Measurements from ENCODE around the gene FKBP5.

Gene FKBP5

GRCh38 chr6:35643162-35643535 lies 45.6 kb downstream of the FKBP5 start:
- H3K9me3 ChIP-seq (ENCODE audit: control insufficient read depth in 1 of 2, low read length in 2 of 2): no peaks in the 10 kb centered on the region
- H3K4me1 ChIP-seq (ENCODE audit: control insufficient read depth in 1 of 2, insufficient read depth in 2 of 2, low read length in 2 of 2): no peaks in the 10 kb centered on the region
- H3K4me3 ChIP-seq (ENCODE audit: low read depth in 1 of 2, low read length in 2 of 2): no peak overlapping the region
- H3K36me3 ChIP-seq (ENCODE audit: control insufficient read depth in 1 of 2, insufficient read depth in 2 of 2, low read length in 2 of 2): peaks cover 4 to 28% of the 10 kb centered on the region in 2 donors
- H3K27me3 ChIP-seq (ENCODE audit: control insufficient read depth in 1 of 2, insufficient read depth in 2 of 2, low read length in 2 of 2): no peaks in the 10 kb centered on the region
- no peak overlapping the region for H3K27ac ChIP-seq (ENCODE audit: low read depth, low read length)
- H3K9ac ChIP-seq (ENCODE audit: low read depth in 1 of 2, low read length in 2 of 2): no peak overlapping the region

GRCh38 chr6:35642471-35643161 lies 46.1 kb downstream of the FKBP5 start:
- no peaks in the 10 kb centered on the region for H3K4me1 ChIP-seq (ENCODE audit: control insufficient read depth in 1 of 2, insufficient read depth in 2 of 2, low read length in 2 of 2)
- no peak overlapping the region for H3K27ac ChIP-seq (ENCODE audit: low read depth, low read length)

DNA sequence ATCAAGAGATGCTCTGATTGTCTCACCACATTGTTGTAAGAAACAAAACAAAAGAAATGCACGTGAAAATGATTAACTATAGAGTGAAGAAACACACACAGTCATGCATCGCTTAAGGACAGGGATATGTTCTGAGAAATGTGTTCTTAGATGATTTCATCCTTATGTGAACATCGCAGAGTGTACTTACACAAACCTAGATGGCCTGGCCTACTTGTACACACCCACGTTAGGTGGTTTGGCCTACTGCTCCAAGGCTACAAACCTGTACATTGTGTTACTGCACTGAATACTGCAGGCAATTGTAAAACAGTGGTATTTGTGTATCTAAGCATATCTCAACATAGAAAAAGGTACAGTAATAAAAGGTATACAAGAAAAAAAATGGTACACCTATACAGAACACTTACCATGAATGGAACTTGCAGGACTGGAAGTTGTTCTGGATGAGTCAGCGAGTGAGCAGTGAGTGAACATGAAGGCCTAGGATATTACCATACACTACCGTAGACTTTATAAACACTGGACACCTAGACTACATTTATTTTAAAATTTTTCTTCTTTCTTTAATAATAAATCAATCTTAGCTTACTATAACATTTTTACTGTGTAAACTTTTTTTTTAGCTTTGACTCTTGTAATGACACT lies 48.6 kb downstream of the FKBP5 start:
- H3K9ac ChIP-seq (ENCODE audit: low read depth in 1 of 2, low read length in 2 of 2): no peak overlapping the region
- H3K4me3 ChIP-seq (ENCODE audit: low read depth in 1 of 2, low read length in 2 of 2): no peak overlapping the region
- no peak overlapping the region for H3K27ac ChIP-seq (ENCODE audit: low read depth, low read length)
- H3K9me3 ChIP-seq (ENCODE audit: control insufficient read depth in 1 of 2, low read length in 2 of 2): no peaks in the 10 kb centered on the region
- no peaks in the 10 kb centered on the region for H3K27me3 ChIP-seq (ENCODE audit: control insufficient read depth in 1 of 2, insufficient read depth in 2 of 2, low read length in 2 of 2)
- H3K36me3 ChIP-seq (ENCODE audit: control insufficient read depth in 1 of 2, insufficient read depth in 2 of 2, low read length in 2 of 2): peaks cover 4 to 38% of the 10 kb centered on the region in 2 donors
- no peaks in the 10 kb centered on the region for H3K4me1 ChIP-seq (ENCODE audit: control insufficient read depth in 1 of 2, insufficient read depth in 2 of 2, low read length in 2 of 2)

More at GRCh38 chr6:35642471-35643161, 46.1 kb downstream of the FKBP5 start:
- Histone ChIP-seq H3K36me3 (ENCODE audit: control insufficient read depth in 1 of 2, insufficient read depth in 2 of 2, low read length in 2 of 2) (peaks cover 4 to 32% of the 10 kb centered on the region in 2 donors), H3K9ac (ENCODE audit: low read depth in 1 of 2, low read length in 2 of 2) (no peak overlapping the region), H3K9me3 (ENCODE audit: control insufficient read depth in 1 of 2, low read length in 2 of 2) (no peaks in the 10 kb centered on the region), H3K27me3 (ENCODE audit: control insufficient read depth in 1 of 2, insufficient read depth in 2 of 2, low read length in 2 of 2) (no peaks in the 10 kb centered on the region), H3K4me3 (ENCODE audit: low read depth in 1 of 2, low read length in 2 of 2) (no peak overlapping the region)

DNA sequence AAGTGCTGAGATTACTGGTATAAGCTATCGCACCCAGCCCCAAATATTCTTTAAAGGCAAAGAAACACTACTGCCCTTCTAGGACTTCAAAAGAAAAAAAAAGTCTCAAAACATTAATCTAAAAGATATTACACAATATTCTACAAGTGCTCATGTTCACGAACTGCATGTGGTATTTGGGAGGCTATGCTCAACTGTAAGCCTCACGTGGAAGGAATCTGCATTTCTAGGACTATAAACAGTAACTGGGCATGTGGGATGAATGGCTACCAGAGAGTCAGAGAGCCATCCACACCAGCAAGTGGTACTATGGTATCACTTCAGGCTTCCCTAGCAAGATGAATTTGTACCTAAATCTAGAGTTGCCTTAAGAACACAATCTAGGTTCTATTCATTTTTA lies 50.0 kb downstream of the FKBP5 start:
- Histone ChIP-seq H3K27ac (ENCODE audit: low read depth, low read length) (no peak overlapping the region), H3K4me3 (ENCODE audit: low read depth in 1 of 2, low read length in 2 of 2) (no peak overlapping the region), H3K9ac (ENCODE audit: low read depth in 1 of 2, low read length in 2 of 2) (no peak overlapping the region), H3K36me3 (ENCODE audit: control insufficient read depth in 1 of 2, insufficient read depth in 2 of 2, low read length in 2 of 2) (peaks cover 4 to 38% of the 10 kb centered on the region in 2 donors), H3K27me3 (ENCODE audit: control insufficient read depth in 1 of 2, insufficient read depth in 2 of 2, low read length in 2 of 2) (no peaks in the 10 kb centered on the region), H3K9me3 (ENCODE audit: control insufficient read depth in 1 of 2, low read length in 2 of 2) (no peaks in the 10 kb centered on the region), H3K4me1 (ENCODE audit: control insufficient read depth in 1 of 2, insufficient read depth in 2 of 2, low read length in 2 of 2) (peaks cover 8 to 9% of the 10 kb centered on the region in 2 donors)

GRCh38 chr6:35637911-35638310 lies 50.8 kb downstream of the FKBP5 start:
- peaks cover 8 to 9% of the 10 kb centered on the region in 2 donors for H3K4me1 ChIP-seq (ENCODE audit: control insufficient read depth in 1 of 2, insufficient read depth in 2 of 2, low read length in 2 of 2)

GRCh38 chr6:35635601-35636597 lies 52.8 kb downstream of the FKBP5 start:
- Histone ChIP-seq H3K4me3 (ENCODE audit: low read depth in 1 of 2, low read length in 2 of 2) (no peak overlapping the region), H3K9me3 (ENCODE audit: control insufficient read depth in 1 of 2, low read length in 2 of 2) (no peaks in the 10 kb centered on the region), H3K4me1 (ENCODE audit: control insufficient read depth in 1 of 2, insufficient read depth in 2 of 2, low read length in 2 of 2) (peaks cover 8 to 9% of the 10 kb centered on the region in 2 donors), H3K27ac (ENCODE audit: low read depth, low read length) (no peak overlapping the region), H3K27me3 (ENCODE audit: control insufficient read depth in 1 of 2, insufficient read depth in 2 of 2, low read length in 2 of 2) (no peaks in the 10 kb centered on the region), H3K9ac (ENCODE audit: low read depth in 1 of 2, low read length in 2 of 2) (no peak overlapping the region), H3K36me3 (ENCODE audit: control insufficient read depth in 1 of 2, insufficient read depth in 2 of 2, low read length in 2 of 2) (peaks cover 3 to 35% of the 10 kb centered on the region in 2 donors)

More at GRCh38 chr6:35637911-35638310, 50.8 kb downstream of the FKBP5 start:
- Histone ChIP-seq H3K27me3 (ENCODE audit: control insufficient read depth in 1 of 2, insufficient read depth in 2 of 2, low read length in 2 of 2) (no peaks in the 10 kb centered on the region), H3K4me3 (ENCODE audit: low read depth in 1 of 2, low read length in 2 of 2) (no peak overlapping the region), H3K9me3 (ENCODE audit: control insufficient read depth in 1 of 2, low read length in 2 of 2) (no peaks in the 10 kb centered on the region), H3K9ac (ENCODE audit: low read depth in 1 of 2, low read length in 2 of 2) (no peak overlapping the region), H3K27ac (ENCODE audit: low read depth, low read length) (no peak overlapping the region), H3K36me3 (ENCODE audit: control insufficient read depth in 1 of 2, insufficient read depth in 2 of 2, low read length in 2 of 2) (peaks cover 4 to 38% of the 10 kb centered on the region in 2 donors)

GRCh38 chr6:35634316-35634715 lies 54.4 kb downstream of the FKBP5 start:
- no peaks in the 10 kb centered on the region for H3K27me3 ChIP-seq (ENCODE audit: control insufficient read depth in 1 of 2, insufficient read depth in 2 of 2, low read length in 2 of 2)
- H3K36me3 ChIP-seq (ENCODE audit: control insufficient read depth in 1 of 2, insufficient read depth in 2 of 2, low read length in 2 of 2): peaks cover 3 to 22% of the 10 kb centered on the region in 2 donors
- no peak overlapping the region for H3K9ac ChIP-seq (ENCODE audit: low read depth in 1 of 2, low read length in 2 of 2)
- H3K4me3 ChIP-seq (ENCODE audit: low read depth in 1 of 2, low read length in 2 of 2): no peak overlapping the region
- peaks cover 8 to 9% of the 10 kb centered on the region in 2 donors for H3K4me1 ChIP-seq (ENCODE audit: control insufficient read depth in 1 of 2, insufficient read depth in 2 of 2, low read length in 2 of 2)
- H3K9me3 ChIP-seq (ENCODE audit: control insufficient read depth in 1 of 2, low read length in 2 of 2): no peaks in the 10 kb centered on the region
- no peak overlapping the region for H3K27ac ChIP-seq (ENCODE audit: low read depth, low read length)

DNA sequence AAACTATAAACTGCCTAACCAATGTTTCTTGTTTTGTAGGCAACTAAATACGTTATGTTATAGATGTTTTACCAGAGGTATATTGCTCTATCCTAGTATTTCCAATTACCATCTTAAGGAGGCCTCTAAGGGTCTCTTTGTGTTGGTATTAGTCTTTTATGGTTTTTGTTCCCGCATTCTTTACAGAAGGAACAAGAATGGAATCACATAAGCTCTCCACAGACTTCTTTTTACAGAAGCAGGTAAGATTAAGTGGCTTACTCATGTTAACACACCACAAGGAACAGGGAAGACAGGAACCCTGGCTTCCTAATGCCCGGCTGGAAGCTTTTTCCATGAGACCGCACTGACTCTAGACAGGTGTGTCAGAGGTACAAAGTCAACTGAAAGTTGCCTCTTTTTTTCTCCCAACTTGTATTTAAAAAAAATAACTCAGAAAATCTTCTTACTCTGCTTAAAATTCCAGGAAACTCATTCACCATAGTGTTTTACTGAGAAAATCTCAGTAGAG lies 55.1 kb downstream of the FKBP5 start:
- Histone ChIP-seq H3K27me3 (ENCODE audit: control insufficient read depth in 1 of 2, insufficient read depth in 2 of 2, low read length in 2 of 2) (no peaks in the 10 kb centered on the region), H3K4me3 (ENCODE audit: low read depth in 1 of 2, low read length in 2 of 2) (no peak overlapping the region), H3K4me1 (ENCODE audit: control insufficient read depth in 1 of 2, insufficient read depth in 2 of 2, low read length in 2 of 2) (peaks cover 8 to 9% of the 10 kb centered on the region in 2 donors), H3K9ac (ENCODE audit: low read depth in 1 of 2, low read length in 2 of 2) (no peak overlapping the region), H3K27ac (ENCODE audit: low read depth, low read length) (no peak overlapping the region), H3K36me3 (ENCODE audit: control insufficient read depth in 1 of 2, insufficient read depth in 2 of 2, low read length in 2 of 2) (peaks cover 3 to 20% of the 10 kb centered on the region in 2 donors), H3K9me3 (ENCODE audit: control insufficient read depth in 1 of 2, low read length in 2 of 2) (no peaks in the 10 kb centered on the region)

- Histone ChIP-seq H3K4me3 (ENCODE audit: low read depth in 1 of 2, low read length in 2 of 2) (no peak overlapping the region), H3K27me3 (ENCODE audit: control insufficient read depth in 1 of 2, insufficient read depth in 2 of 2, low read length in 2 of 2) (no peaks in the 10 kb centered on the region), H3K9me3 (ENCODE audit: control insufficient read depth in 1 of 2, low read length in 2 of 2) (no peaks in the 10 kb centered on the region), H3K27ac (ENCODE audit: low read depth, low read length) (no peak overlapping the region), H3K4me1 (ENCODE audit: control insufficient read depth in 1 of 2, insufficient read depth in 2 of 2, low read length in 2 of 2) (peaks cover 8 to 9% of the 10 kb centered on the region in 2 donors), H3K9ac (ENCODE audit: low read depth in 1 of 2, low read length in 2 of 2) (no peak overlapping the region), H3K36me3 (ENCODE audit: control insufficient read depth in 1 of 2, insufficient read depth in 2 of 2, low read length in 2 of 2) (peaks cover 3 to 14% of the 10 kb centered on the region in 2 donors)
Observed at GRCh38 chr6:35629876-35630378, 58.8 kb downstream of the FKBP5 start.

Data from duodenal mucosa (tissue), 2 donors.